MM.1S (cell line): ENCODE data around the gene OBSL1.

ENCODE experiments used
- DNase-seq: peaks from one replicate; pipeline ENCODE4 v3.0.0-alpha.2; 2015
- H2AFZ ChIP-seq: fragments of 300-600 bp; sonication (generic); 2 replicates; pipeline ENCODE4 v1.6.0; 2016; ENCODE audit warnings: antibody characterized with exemption, low read length
- H3F3A ChIP-seq: fragments of 300-600 bp; sonication (generic); 2 replicates; pipeline ENCODE4 v1.6.1; 2016; ENCODE audit warnings: mild to moderate bottlenecking, antibody characterized with exemption, low read length, moderate library complexity, mixed read lengths; ENCODE audit not compliant: insufficient read depth
- H3K27ac ChIP-seq: fragments of 300-600 bp; sonication (generic); 2 replicates; pipeline ENCODE4 v1.5.1; 2016; ENCODE audit warnings: mild to moderate bottlenecking, low read length
- H3K27me3 ChIP-seq: fragments of 300-600 bp; sonication (generic); replicated peaks from 2 replicates; pipeline ENCODE4 v1.6.0; 2016; ENCODE audit warnings: low read length; ENCODE audit not compliant: insufficient read depth
- H3K36me3 ChIP-seq: fragments of 300-600 bp; sonication (generic); replicated peaks from 2 replicates; pipeline ENCODE4 v1.6.1; 2016; ENCODE audit warnings: mild to moderate bottlenecking, low read length, mixed read lengths; ENCODE audit not compliant: insufficient read depth
- H3K4me1 ChIP-seq: fragments of 300-600 bp; sonication (generic); 2 replicates; pipeline ENCODE4 v1.6.1; 2016; ENCODE audit warnings: low read length, mixed read lengths
- H3K4me2 ChIP-seq: fragments of 300-600 bp; sonication (generic); 2 replicates; pipeline ENCODE4 v1.6.0; 2016; ENCODE audit warnings: low read depth, low read length
- H3K4me3 ChIP-seq: fragments of 300-600 bp; sonication (generic); 2 replicates; pipeline ENCODE4 v1.5.1; 2016; ENCODE audit warnings: low read length, mixed read lengths
- H3K79me2 ChIP-seq: fragments of 300-600 bp; sonication (generic); 2 replicates; pipeline ENCODE4 v1.6.1; 2016; ENCODE audit warnings: mixed run types, low read length, mixed read lengths
- H3K9ac ChIP-seq: fragments of 300-600 bp; sonication (generic); 2 replicates; pipeline ENCODE4 v1.6.1; 2016; ENCODE audit warnings: low read length, mixed read lengths
- H3K9me2 ChIP-seq: fragments of 300-600 bp; sonication (generic); replicated peaks from 2 replicates; pipeline ENCODE4 v1.6.1; 2016; ENCODE audit warnings: mild to moderate bottlenecking, low read length, mixed read lengths; ENCODE audit not compliant: insufficient read depth
- H3K9me3 ChIP-seq: fragments of 300-600 bp; sonication (generic); replicated peaks from 2 replicates; pipeline ENCODE4 v1.6.1; 2016; ENCODE audit warnings: mild to moderate bottlenecking, low read length, mixed read lengths; ENCODE audit not compliant: insufficient read depth
- H4K20me1 ChIP-seq: fragments of 300-600 bp; sonication (generic); 2 replicates; pipeline ENCODE4 v1.6.1; 2016; ENCODE audit warnings: mild to moderate bottlenecking, low read length, moderate library complexity, mixed read lengths; ENCODE audit not compliant: insufficient read depth
- CTCF ChIP-seq: fragments of 300-600 bp; sonication (generic); IDR thresholded peaks from 2 replicates; pipeline ENCODE4 v1.5.1; 2016; ENCODE audit warnings: antibody characterized with exemption, low read length, mixed read lengths
- EZH2 ChIP-seq: fragments of 300-600 bp; sonication (generic); optimal IDR thresholded peaks from 2 replicates; pipeline ENCODE3; 2017; ENCODE audit warnings: low read depth, mild to moderate bottlenecking, antibody characterized with exemption, low read length, mixed read lengths
- EZH2phosphoT487 ChIP-seq: fragments of 300-600 bp; sonication (generic); IDR thresholded peaks from 2 replicates; pipeline ENCODE4 v1.6.1; 2018; ENCODE audit warnings: antibody characterized with exemption, low read length

OBSL1 gene

DNA sequence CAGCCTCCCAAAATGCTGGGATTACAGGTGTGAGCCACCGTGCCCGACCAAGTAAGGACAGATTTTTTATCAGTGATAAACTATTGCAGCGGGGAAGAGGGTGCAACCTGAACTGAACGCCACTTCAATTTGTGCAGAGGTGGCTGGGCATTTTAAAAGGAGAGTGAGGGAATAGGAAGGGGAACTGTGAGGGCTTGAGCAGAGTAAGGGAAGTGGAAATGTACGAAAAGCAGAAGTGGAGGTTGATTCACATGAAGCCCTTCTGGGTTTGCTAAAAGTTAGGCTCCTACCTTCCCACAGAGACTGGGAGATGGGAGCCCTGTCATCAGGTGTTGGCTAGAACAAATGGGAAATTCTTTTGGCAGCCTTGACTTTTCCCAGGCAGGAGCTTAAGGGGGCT, 32.4 kb upstream of the OBSL1 start:
- H3F3A ChIP-seq, result no peaks in the 10 kb centered on the region
- no peaks in the 10 kb centered on the region for H3K27me3 ChIP-seq
- no peaks in the 10 kb centered on the region for H4K20me1 ChIP-seq
- TF ChIP-seq EZH2phosphoT487, result no peak
- no peak for TF ChIP-seq EZH2
- no peak for TF ChIP-seq CTCF
- DNase-seq, result no peak
- no peaks in the 10 kb centered on the region for H3K9me3 ChIP-seq
- H3K4me3 ChIP-seq, result no peak overlapping the region
- no peaks in the 10 kb centered on the region for H3K9me2 ChIP-seq
- no peaks in the 10 kb centered on the region for H3K4me1 ChIP-seq
- H2AFZ ChIP-seq, result no peak overlapping the region
- no peak overlapping the region for H3K9ac ChIP-seq
- no peaks in the 10 kb centered on the region for H3K79me2 ChIP-seq
- no peaks in the 10 kb centered on the region for H3K36me3 ChIP-seq
- H3K27ac ChIP-seq, result no peak overlapping the region
- H3K4me2 ChIP-seq, result no peak overlapping the region

DNA sequence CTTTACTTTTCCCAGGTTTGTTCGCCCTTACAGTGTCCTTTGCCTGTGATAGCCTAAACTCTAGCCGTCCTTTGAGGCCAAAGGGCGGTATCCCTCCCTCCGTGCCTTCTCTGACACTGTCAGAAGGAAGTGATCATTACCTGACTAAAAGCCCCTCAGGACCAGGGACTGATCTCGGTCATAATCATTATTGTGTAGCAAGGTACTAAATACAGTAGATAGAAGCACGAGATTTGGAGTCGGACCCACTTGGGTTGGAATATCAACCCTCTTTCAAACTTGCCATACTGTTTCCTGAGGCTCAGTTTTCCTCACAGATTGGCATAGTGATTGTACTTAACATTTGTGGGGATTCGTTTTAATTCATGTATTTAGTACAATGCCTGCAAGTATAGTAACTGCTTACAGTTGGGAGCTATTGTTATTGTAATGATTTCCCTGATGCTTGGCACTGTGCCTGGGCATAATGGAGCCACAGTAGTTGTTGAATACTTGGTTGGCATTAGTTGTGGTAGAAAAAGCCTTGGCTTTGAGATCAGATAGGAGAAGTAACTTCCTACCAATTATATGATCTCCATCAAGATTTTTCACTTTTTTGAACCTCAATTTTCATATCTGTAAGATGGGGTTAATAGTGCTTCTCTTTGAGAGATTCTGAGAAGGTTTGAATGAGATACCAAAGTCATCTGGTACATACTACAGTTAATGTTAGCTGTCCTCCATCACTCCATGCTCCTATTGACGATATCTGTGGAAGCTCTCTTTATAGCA, 27.2 kb upstream of the OBSL1 start:
- no peaks in the 10 kb centered on the region for H3K79me2 ChIP-seq
- H3K4me2 ChIP-seq, result peak overlapping the region; percentile 47
- TF ChIP-seq CTCF, result no peak
- TF ChIP-seq EZH2phosphoT487, result no peak
- no peak for TF ChIP-seq EZH2
- H3K27me3 ChIP-seq, result no peaks in the 10 kb centered on the region
- peak overlapping the region; percentile 71 for H2AFZ ChIP-seq
- peak overlapping the region; percentile 65 for H3K4me3 ChIP-seq
- H3K4me1 ChIP-seq, result peaks cover 5% of the 10 kb centered on the region
- no peak for DNase-seq
- no peaks in the 10 kb centered on the region for H4K20me1 ChIP-seq
- peak overlapping the region; percentile 62; the same call in 1 of the 2 replicates for H3K27ac ChIP-seq
- no peaks in the 10 kb centered on the region for H3K9me2 ChIP-seq
- H3F3A ChIP-seq, result peaks cover 7% of the 10 kb centered on the region; the same call in 1 of the 2 replicates
- no peaks in the 10 kb centered on the region for H3K9me3 ChIP-seq
- H3K9ac ChIP-seq, result peak overlapping the region; percentile 63; the same call in 1 of the 2 replicates
- no peaks in the 10 kb centered on the region for H3K36me3 ChIP-seq

DNA sequence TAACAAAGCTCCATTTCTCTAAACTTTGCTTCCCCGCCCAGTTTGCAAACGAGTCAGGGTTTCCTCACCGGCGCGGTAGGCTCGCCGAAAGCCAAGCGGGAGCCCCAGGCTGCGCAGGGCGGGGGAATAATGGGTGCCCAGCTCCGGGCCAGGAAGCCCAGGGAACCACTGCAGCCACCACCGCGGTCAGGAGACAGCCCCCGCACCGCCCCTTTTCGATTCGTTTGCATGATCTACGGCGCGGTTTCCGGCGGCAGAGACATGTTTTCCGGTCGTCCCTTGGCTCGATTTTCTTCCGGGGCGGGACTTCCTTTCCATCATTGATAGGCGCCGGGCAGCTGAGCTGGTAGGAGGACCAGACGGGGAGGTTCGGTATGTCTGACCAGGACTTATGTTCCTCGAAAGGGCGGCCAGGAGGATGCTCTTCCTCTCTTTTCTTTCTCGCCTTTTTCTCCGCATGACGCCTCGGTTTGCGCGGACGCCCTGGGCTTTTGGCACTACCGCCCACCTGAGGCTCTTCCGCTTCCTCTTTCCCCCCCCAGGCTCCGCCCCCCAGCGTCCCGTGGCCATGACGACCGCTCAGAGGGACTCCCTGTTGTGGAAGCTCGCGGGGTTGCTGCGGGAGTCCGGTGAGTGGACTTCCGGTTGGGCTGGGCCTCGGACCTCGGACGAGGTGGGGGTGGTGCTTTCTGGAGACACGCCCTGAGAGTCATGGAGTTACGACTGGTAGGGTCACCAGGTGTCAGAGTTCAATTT, 26.4 kb upstream of the OBSL1 start, which contains the start of gene STK11IP:
Gene STK11IP, plus strand, starts transcription at position 306 of the 756 bp plus-strand sequence. Its CDS starts 263 bp downstream, at position 569.
- Histone ChIP-seq H3K27me3 (no peaks in the 10 kb centered on the region), H3K27ac (peak within 1 kb of the TSS; percentile 62; the same call in 1 of the 2 replicates), H3K9me2 (no peaks in the 10 kb centered on the region), H3F3A (peaks cover 7% of the 10 kb centered on the region; the same call in 1 of the 2 replicates), H3K9ac (peak within 1 kb of the TSS; percentile 63), H3K9me3 (no peaks in the 10 kb centered on the region), H3K4me2 (peak within 1 kb of the TSS; percentile 47), H3K4me1 (peaks cover 5% of the 10 kb centered on the region), H3K4me3 (peak within 1 kb of the TSS; percentile 65), H3K36me3 (no peaks in the 10 kb centered on the region), H3K79me2 (no peaks in the 10 kb centered on the region), H4K20me1 (no peaks in the 10 kb centered on the region), H2AFZ (peak within 1 kb of the TSS; percentile 71)
- peak; percentile 95 for DNase-seq
- TF ChIP-seq EZH2phosphoT487, result no peak
- no peak for TF ChIP-seq CTCF
- no peak for TF ChIP-seq EZH2
